Kidney epithelial cell (primary cell): ENCODE data around the gene IFNL3. TPM values are rescaled to one million over a fixed set of nuclear protein-coding genes. Genes with fewer than 3 reads are reported as not detected.

Experiments
- DNase-seq: peaks from one replicate; pipeline ENCODE4 v3.0.0-alpha.2; 2010; ENCODE audit warnings: low read depth
- H3K27me3 ChIP-seq: 2 replicates; pipeline ENCODE4 v1.6.0; 2011; ENCODE audit warnings: low read length; ENCODE audit not compliant: control insufficient read depth, insufficient read depth
- H3K36me3 ChIP-seq: 2 replicates; pipeline ENCODE4 v1.5.1; 2011; ENCODE audit warnings: low read length; ENCODE audit not compliant: control insufficient read depth, insufficient read depth
- H3K4me3 ChIP-seq: 2 replicates; pipeline ENCODE4 v1.5.1; 2011; ENCODE audit warnings: low read depth, mild to moderate bottlenecking, control low read depth, low read length
- CTCF ChIP-seq: IDR thresholded peaks from 2 replicates; pipeline ENCODE4 v1.5.1; 2011; ENCODE audit warnings: mild to moderate bottlenecking, moderate library complexity, low read length, control low read depth, inconsistent platforms; ENCODE audit not compliant: insufficient read depth, poor library complexity, severe bottlenecking
- total RNA-seq: library from RNA; depleted of rRNA; stranded (reverse); fragments of >200 nt; gene quantifications from 2 replicates; pipeline ENCODE4 v1.2.3, GENCODE V29; 2015

Gene IFNL3
- total RNA-seq, 1 donor from 2014 or later = not detected

- Histone ChIP-seq H3K27me3 (peaks cover 4% of the 10 kb centered on the region), H3K4me3 (no peak overlapping the region), H3K36me3 (no peaks in the 10 kb centered on the region)
- DNase-seq = no peak
- no peak for TF ChIP-seq CTCF
Observed at GRCh38 chr19:39211731-39212374, 33.0 kb downstream of the IFNL3 start.

GRCh38 chr19:39209196-39209595, 35.6 kb downstream of the IFNL3 start:
- no peaks in the 10 kb centered on the region for H3K36me3 ChIP-seq
- no peak for TF ChIP-seq CTCF
- DNase-seq = no peak
- H3K4me3 ChIP-seq = no peak overlapping the region
- peaks cover 14% of the 10 kb centered on the region for H3K27me3 ChIP-seq

GRCh38 chr19:39208175-39208795, 36.5 kb downstream of the IFNL3 start:
- peaks cover 23% of the 10 kb centered on the region for H3K27me3 ChIP-seq
- no peak overlapping the region for H3K4me3 ChIP-seq
- no peaks in the 10 kb centered on the region for H3K36me3 ChIP-seq
- DNase-seq = no peak
- TF ChIP-seq CTCF = no peak

DNA sequence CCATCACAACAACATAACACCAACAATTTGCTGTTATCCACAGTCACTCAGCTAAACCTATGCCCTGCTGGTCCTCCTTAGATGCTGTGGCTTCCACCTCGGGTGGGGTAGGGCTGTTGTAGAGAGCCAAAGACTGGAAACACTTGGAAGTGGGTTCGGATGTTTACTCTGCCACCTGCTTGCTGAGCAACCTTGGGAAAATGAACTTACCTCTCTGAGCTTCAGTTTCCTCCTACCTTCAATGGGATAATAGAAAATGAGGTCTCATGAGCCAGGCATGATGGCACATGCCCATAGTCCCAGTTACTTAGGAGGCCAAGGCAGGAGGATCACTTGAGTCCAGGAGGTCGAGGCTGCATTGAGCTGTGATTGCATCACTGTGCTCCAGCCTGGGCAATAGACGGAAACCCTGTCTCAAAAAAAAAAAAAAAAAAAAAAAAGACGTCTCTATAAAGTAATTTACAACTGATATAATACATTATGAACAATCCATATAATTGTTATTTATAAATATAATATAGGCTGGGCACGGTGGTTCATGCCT, 37.4 kb downstream of the IFNL3 start:
- no peaks in the 10 kb centered on the region for H3K36me3 ChIP-seq
- no peak overlapping the region for H3K4me3 ChIP-seq
- TF ChIP-seq CTCF = no peak
- no peak for DNase-seq
- peaks cover 32% of the 10 kb centered on the region for H3K27me3 ChIP-seq

DNA sequence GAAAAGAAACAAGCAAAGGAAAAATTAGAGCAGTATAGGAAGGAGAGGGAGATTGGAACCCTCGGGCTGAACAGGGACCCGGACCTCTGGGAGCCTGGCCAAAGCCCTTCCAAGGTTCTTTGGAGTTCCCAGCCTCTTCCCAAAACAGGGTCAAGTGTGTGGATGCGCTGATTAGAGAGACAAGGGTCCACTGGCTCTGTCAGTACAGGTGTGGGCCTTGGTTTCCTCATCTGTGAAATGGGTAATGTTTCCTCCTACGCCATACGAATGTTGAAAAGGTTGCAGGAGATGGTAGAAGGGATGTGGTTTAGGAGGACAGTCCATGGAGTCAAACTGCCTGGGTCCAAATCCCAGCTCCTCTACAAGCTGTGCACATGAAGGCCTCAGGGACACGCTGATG, 38.7 kb downstream of the IFNL3 start:
- DNase-seq = no peak
- H3K36me3 ChIP-seq = no peaks in the 10 kb centered on the region
- H3K27me3 ChIP-seq = peaks cover 38% of the 10 kb centered on the region
- no peak overlapping the region for H3K4me3 ChIP-seq
- no peak for TF ChIP-seq CTCF
